K562 (cell line): ENCODE data around the gene NUP98. TPM values are rescaled to one million over a fixed set of nuclear protein-coding genes. Genes with fewer than 3 reads are reported as not detected.
A peak's percentile ranks its signal among the peaks of the same experiment; 100 is the strongest.

Experiments
- ATF2 ChIP-seq: sonication (generic); formaldehyde crosslinking; IDR thresholded peaks from 2 replicates; pipeline ENCODE4 v1.8.1; 2022; ENCODE audit warnings: missing genetic modification reagents
- BCL6 ChIP-seq: fragments of 250-450 bp; sonication (Bioruptor Pico); IDR thresholded peaks from 2 replicates; pipeline ENCODE4 v1.4.0; 2020
- CBX3 ChIP-seq, 2 experiments: IDR thresholded peaks; 1 replicate in 1 of 2; 2 replicates in 1 of 2; pipeline ENCODE4 v1.6.1; 2012; ENCODE audit warnings: inconsistent platforms in 2 of 2, low read length in 2 of 2, borderline replicate concordance in 1 of 2, control low read depth in 1 of 2
- CHAMP1 ChIP-seq: fragments of 450-650 bp; IDR thresholded peaks from 2 replicates; pipeline ENCODE4 v1.6.1; 2016; ENCODE audit warnings: mild to moderate bottlenecking
- CLOCK ChIP-seq: fragments of 250-450 bp; sonication (Bioruptor Pico); IDR thresholded peaks from 2 replicates; pipeline ENCODE4 v1.4.0; 2020; ENCODE audit warnings: mild to moderate bottlenecking, moderate library complexity, borderline replicate concordance
- COPS2 ChIP-seq: fragments of 450-650 bp; conservative IDR thresholded peaks from 2 replicates; pipeline ENCODE4 v1.6.1; 2016; ENCODE audit warnings: mild to moderate bottlenecking, moderate library complexity
- CREBBP ChIP-seq: IDR thresholded peaks from one replicate; pipeline ENCODE4 v1.6.1; 2012; ENCODE audit warnings: low read depth, mild to moderate bottlenecking, control low read depth, inconsistent platforms, low read length
- GATA2 ChIP-seq: sonication (generic); formaldehyde crosslinking; IDR thresholded peaks from 2 replicates; pipeline ENCODE4 v1.4.0; 2020; ENCODE audit warnings: mild to moderate bottlenecking, missing genetic modification reagents
- GATAD2A ChIP-seq: fragments of 450-650 bp; IDR thresholded peaks from 2 replicates; pipeline ENCODE4 v1.6.1; 2017
- HDAC2 ChIP-seq: fragments of 450-650 bp; IDR thresholded peaks from 2 replicates; pipeline ENCODE4 v1.6.1; 2016; ENCODE audit warnings: mild to moderate bottlenecking
- HDAC6 ChIP-seq: IDR thresholded peaks from 2 replicates; pipeline ENCODE4 v1.6.1; 2012; ENCODE audit warnings: low read depth, mild to moderate bottlenecking, control low read depth, inconsistent platforms, low read length, moderate library complexity
- HMG20A ChIP-seq: fragments of 450-650 bp; formaldehyde crosslinking; conservative IDR thresholded peaks from 2 replicates; pipeline ENCODE4 v1.4.0; 2020; ENCODE audit warnings: mild to moderate bottlenecking, mixed read lengths
- MBD2 ChIP-seq: sonication (generic); IDR thresholded peaks from 2 replicates; pipeline ENCODE4 v1.6.1; 2016; ENCODE audit warnings: low read depth, borderline replicate concordance
- PRMT5 ChIP-seq: sonication (generic); formaldehyde crosslinking; IDR thresholded peaks from 2 replicates; pipeline ENCODE4 v1.5.0; 2020; ENCODE audit warnings: missing genetic modification reagents
- SAP30 ChIP-seq: fragments of 200-600 bp; sonication (generic); IDR thresholded peaks from 2 replicates; pipeline ENCODE4 v1.6.1; 2012; ENCODE audit warnings: borderline replicate concordance, low read depth, mild to moderate bottlenecking, moderate library complexity, low read length, control low read depth, inconsistent platforms; ENCODE audit not compliant: insufficient read depth, poor library complexity, severe bottlenecking
- TAF1 ChIP-seq: IDR thresholded peaks from 2 replicates; pipeline ENCODE4 v1.6.1; 2011; ENCODE audit warnings: mild to moderate bottlenecking, low read length, moderate library complexity; ENCODE audit not compliant: insufficient read depth, control insufficient read depth, severe bottlenecking; ENCODE audit errors: extremely low read depth
- TAF7 ChIP-seq: fragments of 450-650 bp; IDR thresholded peaks from 2 replicates; pipeline ENCODE4 v1.6.1; 2016; ENCODE audit warnings: missing genetic modification characterization, missing compliant biosample characterization
- THRA ChIP-seq: fragments of 450-650 bp; IDR thresholded peaks from 2 replicates; pipeline ENCODE4 v1.6.1; 2017; ENCODE audit warnings: mild to moderate bottlenecking, moderate library complexity
- ZKSCAN1 ChIP-seq: fragments of 150-350 bp; IDR thresholded peaks from 2 replicates; pipeline ENCODE4 v1.6.1; 2016; ENCODE audit warnings: low read depth, low read length
- ZNF707 ChIP-seq: fragments of 250-450 bp; sonication (Bioruptor Pico); conservative IDR thresholded peaks from 2 replicates; pipeline ENCODE4 v1.8.0; 2022; ENCODE audit warnings: inconsistent platforms, mild to moderate bottlenecking, moderate library complexity
- ZNF717 ChIP-seq: fragments of 250-450 bp; sonication (Bioruptor Pico); IDR thresholded peaks from 2 replicates; pipeline ENCODE4 v1.5.0; 2021
- polyA plus RNA-seq, 8 experiments: library from polyadenylated mRNA; depleted of rRNA in 4 of 8; stranded (reverse) in 5 of 8; unstranded in 3 of 8; fragments of >200 nt; fragmentation: Nextera tagmentation in 2 of 8; fragmentation: Illumina TruSeq in 1 of 8; extraction: Ambion mirVana in 2 of 8; extraction: Trizol in 1 of 8; gene quantifications; 2 replicates each; pipeline versions ENCODE4 v1.2.1 to v1.2.3, GENCODE V29; 2011 to 2014; ENCODE audit warnings: inconsistent platforms in 1 of 8, missing spikeins in 1 of 8
- total RNA-seq, 7 experiments: library from RNA; depleted of rRNA in 6 of 7; stranded (reverse); fragments of >200 nt in 6 of 7; fragmentation: Illumina TruSeq in 2 of 7; extraction: Trizol in 2 of 7; gene quantifications; 2 replicates each; pipeline versions ENCODE4 v1.2.1 to v1.2.3, GENCODE V29; 2011 to 2021; ENCODE audit warnings: low replicate concordance in 1 of 7

NUP98 gene
- total and polyA plus RNA-seq, 9 of the 15 experiments (the other 6 are each of a cell fraction or from before 2014, with no cell fraction given): 45.1 to 196 (median 130) TPM

GRCh38 chr11:3834664-3835461 lies 37.5 kb upstream of the NUP98 start (continued):
- TF ChIP-seq GATAD2A: peak; percentile 96
- no peak for TF ChIP-seq ATF2
- TF ChIP-seq ZKSCAN1: peak; percentile 77
- no peak for TF ChIP-seq BCL6
- peak; percentile 85; the same call in 1 of the 2 replicates for TF ChIP-seq MBD2
- TF ChIP-seq PRMT5: no peak
- no peak for TF ChIP-seq TAF7 (tag)
- TF ChIP-seq SAP30: no peak
- TF ChIP-seq HDAC6: no peak
- TF ChIP-seq CLOCK: no peak
- no peak for TF ChIP-seq ZNF707
- no peak for TF ChIP-seq HMG20A (CRISPR knock-in tag)
- TF ChIP-seq CBX3 (IDR thresholded peaks at IDR 0.05; ENCODE audit: borderline replicate concordance in 1 of 2, low read length in 2 of 2): peak in 1 of 2 experiments; percentile 81; a peak in 2 of 3 replicates
- peak; percentile 54; the same call in 1 of the 2 replicates for TF ChIP-seq HDAC2
- TF ChIP-seq COPS2: no peak
- TF ChIP-seq THRA: no peak
- no peak for TF ChIP-seq CREBBP
- peak; percentile 64 for TF ChIP-seq TAF1
- TF ChIP-seq CHAMP1: no peak
- peak; percentile 70 for TF ChIP-seq GATA2 (CRISPR knock-in tag)
- TF ChIP-seq ZNF717 (CRISPR knock-in tag): no peak
